MM.1S (cell line): ENCODE measurements around the gene SYT4.

Source experiments
- DNase-seq: peaks from one replicate; pipeline ENCODE4 v3.0.0-alpha.2; 2015
- H2AFZ ChIP-seq: fragments of 300-600 bp; sonication (generic); 2 replicates; pipeline ENCODE4 v1.6.0; 2016; ENCODE audit warnings: antibody characterized with exemption, low read length
- H3F3A ChIP-seq: fragments of 300-600 bp; sonication (generic); 2 replicates; pipeline ENCODE4 v1.6.1; 2016; ENCODE audit warnings: mild to moderate bottlenecking, antibody characterized with exemption, low read length, moderate library complexity, mixed read lengths; ENCODE audit not compliant: insufficient read depth
- H3K27ac ChIP-seq: fragments of 300-600 bp; sonication (generic); 2 replicates; pipeline ENCODE4 v1.5.1; 2016; ENCODE audit warnings: mild to moderate bottlenecking, low read length
- H3K27me3 ChIP-seq: fragments of 300-600 bp; sonication (generic); replicated peaks from 2 replicates; pipeline ENCODE4 v1.6.0; 2016; ENCODE audit warnings: low read length; ENCODE audit not compliant: insufficient read depth
- H3K36me3 ChIP-seq: fragments of 300-600 bp; sonication (generic); replicated peaks from 2 replicates; pipeline ENCODE4 v1.6.1; 2016; ENCODE audit warnings: mild to moderate bottlenecking, low read length, mixed read lengths; ENCODE audit not compliant: insufficient read depth
- H3K4me1 ChIP-seq: fragments of 300-600 bp; sonication (generic); 2 replicates; pipeline ENCODE4 v1.6.1; 2016; ENCODE audit warnings: low read length, mixed read lengths
- H3K4me2 ChIP-seq: fragments of 300-600 bp; sonication (generic); 2 replicates; pipeline ENCODE4 v1.6.0; 2016; ENCODE audit warnings: low read depth, low read length
- H3K4me3 ChIP-seq: fragments of 300-600 bp; sonication (generic); 2 replicates; pipeline ENCODE4 v1.5.1; 2016; ENCODE audit warnings: low read length, mixed read lengths
- H3K79me2 ChIP-seq: fragments of 300-600 bp; sonication (generic); 2 replicates; pipeline ENCODE4 v1.6.1; 2016; ENCODE audit warnings: mixed run types, low read length, mixed read lengths
- H3K9ac ChIP-seq: fragments of 300-600 bp; sonication (generic); 2 replicates; pipeline ENCODE4 v1.6.1; 2016; ENCODE audit warnings: low read length, mixed read lengths
- H3K9me2 ChIP-seq: fragments of 300-600 bp; sonication (generic); replicated peaks from 2 replicates; pipeline ENCODE4 v1.6.1; 2016; ENCODE audit warnings: mild to moderate bottlenecking, low read length, mixed read lengths; ENCODE audit not compliant: insufficient read depth
- H3K9me3 ChIP-seq: fragments of 300-600 bp; sonication (generic); replicated peaks from 2 replicates; pipeline ENCODE4 v1.6.1; 2016; ENCODE audit warnings: mild to moderate bottlenecking, low read length, mixed read lengths; ENCODE audit not compliant: insufficient read depth
- H4K20me1 ChIP-seq: fragments of 300-600 bp; sonication (generic); 2 replicates; pipeline ENCODE4 v1.6.1; 2016; ENCODE audit warnings: mild to moderate bottlenecking, low read length, moderate library complexity, mixed read lengths; ENCODE audit not compliant: insufficient read depth
- CTCF ChIP-seq: fragments of 300-600 bp; sonication (generic); IDR thresholded peaks from 2 replicates; pipeline ENCODE4 v1.5.1; 2016; ENCODE audit warnings: antibody characterized with exemption, low read length, mixed read lengths
- EZH2 ChIP-seq: fragments of 300-600 bp; sonication (generic); optimal IDR thresholded peaks from 2 replicates; pipeline ENCODE3; 2017; ENCODE audit warnings: low read depth, mild to moderate bottlenecking, antibody characterized with exemption, low read length, mixed read lengths
- EZH2phosphoT487 ChIP-seq: fragments of 300-600 bp; sonication (generic); IDR thresholded peaks from 2 replicates; pipeline ENCODE4 v1.6.1; 2018; ENCODE audit warnings: antibody characterized with exemption, low read length

SYT4 gene

DNA sequence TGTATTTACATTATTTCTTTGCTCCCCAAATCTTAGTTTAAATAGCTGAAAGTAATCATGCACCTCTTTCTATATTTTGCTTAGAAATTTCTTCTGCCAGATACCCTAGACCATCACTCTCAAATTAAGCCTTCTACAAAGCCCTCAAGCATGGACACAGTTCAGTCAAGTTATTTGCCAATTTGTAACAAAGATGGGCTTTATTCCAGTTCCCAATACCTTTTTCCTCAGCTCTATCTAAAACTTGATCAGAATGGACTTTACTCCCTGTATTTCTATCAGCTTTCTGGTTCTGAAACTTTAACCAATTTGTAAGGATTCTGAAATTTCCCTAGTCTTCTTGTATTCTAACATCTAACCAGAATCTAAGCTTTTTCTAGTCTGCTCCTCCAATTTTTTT lies 56.6 kb downstream of the SYT4 start:
- Histone ChIP-seq H3K4me2 (no peak overlapping the region), H3K27ac (no peak overlapping the region), H3F3A (no peaks in the 10 kb centered on the region), H3K27me3 (no peaks in the 10 kb centered on the region), H3K9me2 (no peaks in the 10 kb centered on the region), H3K4me3 (no peak overlapping the region), H3K79me2 (no peaks in the 10 kb centered on the region), H3K9me3 (no peaks in the 10 kb centered on the region), H3K9ac (no peak overlapping the region), H2AFZ (no peak overlapping the region), H4K20me1 (no peaks in the 10 kb centered on the region), H3K36me3 (no peaks in the 10 kb centered on the region), H3K4me1 (no peaks in the 10 kb centered on the region)
- DNase-seq, result no peak
- TF ChIP-seq EZH2 (no peak), CTCF (no peak), EZH2phosphoT487 (no peak)
